GM12864 (cell line): ENCODE data around the gene PAX7.

Source experiments
- DNase-seq: peaks from one replicate; pipeline ENCODE4 v3.0.0-alpha.2; 2011; ENCODE audit warnings: low read depth
- H3K4me3 ChIP-seq: 2 replicates; pipeline ENCODE4 v1.5.1; 2011; ENCODE audit warnings: mild to moderate bottlenecking, low read depth, low read length, control low read depth
- CTCF ChIP-seq: IDR thresholded peaks from 2 replicates; pipeline ENCODE4 v1.5.1; 2011; ENCODE audit warnings: low read depth, mild to moderate bottlenecking, moderate library complexity, low read length, control low read depth, inconsistent platforms; ENCODE audit errors: missing control alignments

The PAX7 gene

GRCh38 chr1:18662286-18662639 is 31.6 kb downstream of the PAX7 start:
- DNase-seq, result no peak
- no peak for TF ChIP-seq CTCF
- no peak overlapping the region for H3K4me3 ChIP-seq

- no peak overlapping the region for H3K4me3 ChIP-seq
- DNase-seq, result no peak
- TF ChIP-seq CTCF, result no peak
Measured at GRCh38 chr1:18666317-18666920, 35.8 kb downstream of the PAX7 start.

GRCh38 chr1:18667333-18667732 is 36.7 kb downstream of the PAX7 start:
- no peak for TF ChIP-seq CTCF
- DNase-seq, result no peak
- H3K4me3 ChIP-seq, result no peak overlapping the region

GRCh38 chr1:18668046-18668445 is 37.4 kb downstream of the PAX7 start:
- no peak for DNase-seq
- H3K4me3 ChIP-seq, result no peak overlapping the region
- no peak for TF ChIP-seq CTCF

GRCh38 chr1:18668750-18669404 is 38.2 kb downstream of the PAX7 start:
- DNase-seq, result no peak
- no peak overlapping the region for H3K4me3 ChIP-seq
- no peak for TF ChIP-seq CTCF

- no peak for DNase-seq
- H3K4me3 ChIP-seq, result no peak overlapping the region
- TF ChIP-seq CTCF, result no peak
Measured at GRCh38 chr1:18670121-18670867, 39.6 kb downstream of the PAX7 start.
